IPS DF 6.9 (cell line): ENCODE results near the gene DLGAP1.

Experiments used
- DNase-seq: peaks from one replicate; pipeline ENCODE4 v3.0.0-alpha.2; 2013; ENCODE audit warnings: low read depth, low spot score
- H3K27ac ChIP-seq: one replicate; pipeline ENCODE4 v1.5.1; 2013; ENCODE audit warnings: low read length, control low read depth
- H3K27me3 ChIP-seq: 2 replicates; pipeline ENCODE4 v1.6.1; 2013; ENCODE audit warnings: mild to moderate bottlenecking, low read length; ENCODE audit not compliant: control insufficient read depth, insufficient read depth
- H3K36me3 ChIP-seq: 2 replicates; pipeline ENCODE4 v1.6.1; 2013; ENCODE audit warnings: low read length; ENCODE audit not compliant: control insufficient read depth, insufficient read depth
- H3K4me1 ChIP-seq: 2 replicates; pipeline ENCODE4 v1.6.1; 2013; ENCODE audit warnings: low read length; ENCODE audit not compliant: control insufficient read depth, insufficient read depth
- H3K4me3 ChIP-seq: 2 replicates; pipeline ENCODE4 v1.5.1; 2013; ENCODE audit warnings: mild to moderate bottlenecking, low read length
- H3K9me3 ChIP-seq: 2 replicates; pipeline ENCODE4 v1.6.1; 2013; ENCODE audit warnings: low read length, inconsistent platforms; ENCODE audit not compliant: control insufficient read depth, insufficient read depth
- WGBS: extraction: QIAGEN DNeasy Blood & Tissue Kit; methylation state at CpG from one replicate; pipeline ENCODE4 v1.1.7; 2013; ENCODE audit warnings: mixed read lengths, missing lambda C conversion rate; ENCODE audit not compliant: insufficient read length, insufficient coverage; 5-methylcytosine and 5-hydroxymethylcytosine counted together

DLGAP1 gene

GRCh38 chr18:3514312-3515216, 940.5 kb downstream of the DLGAP1 start:
- no peak overlapping the region for H3K27ac ChIP-seq

GRCh38 chr18:3513481-3513880, 941.6 kb downstream of the DLGAP1 start:
- Histone ChIP-seq H3K4me1 (no peaks in the 10 kb centered on the region), H3K27ac (no peak overlapping the region), H3K9me3 (no peaks in the 10 kb centered on the region), H3K36me3 (no peaks in the 10 kb centered on the region), H3K4me3 (no peak overlapping the region), H3K27me3 (no peaks in the 10 kb centered on the region)
- no peak for DNase-seq
- WGBS = no CpG with 5 or more reads among the region's 1 CpG

More at GRCh38 chr18:3514312-3515216, 940.5 kb downstream of the DLGAP1 start:
- Histone ChIP-seq H3K36me3 (no peaks in the 10 kb centered on the region), H3K9me3 (no peaks in the 10 kb centered on the region), H3K4me1 (no peaks in the 10 kb centered on the region), H3K4me3 (no peak overlapping the region), H3K27me3 (no peaks in the 10 kb centered on the region)
- no peak for DNase-seq
- no CpG with 5 or more reads among the region's 15 CpGs for WGBS

GRCh38 chr18:3511980-3512379, 943.1 kb downstream of the DLGAP1 start:
- no peaks in the 10 kb centered on the region for H3K9me3 ChIP-seq
- no peaks in the 10 kb centered on the region for H3K36me3 ChIP-seq
- H3K27ac ChIP-seq = no peak overlapping the region
- DNase-seq = no peak
- no peaks in the 10 kb centered on the region for H3K4me1 ChIP-seq
- WGBS = no CpG with 5 or more reads among the region's 2 CpGs
- H3K27me3 ChIP-seq = no peaks in the 10 kb centered on the region
- H3K4me3 ChIP-seq = no peak overlapping the region

GRCh38 chr18:3510896-3511295, 944.2 kb downstream of the DLGAP1 start:
- H3K36me3 ChIP-seq = no peaks in the 10 kb centered on the region
- H3K27me3 ChIP-seq = no peaks in the 10 kb centered on the region
- no peak for DNase-seq
- no peaks in the 10 kb centered on the region for H3K4me1 ChIP-seq
- no peak overlapping the region for H3K4me3 ChIP-seq
- no peaks in the 10 kb centered on the region for H3K9me3 ChIP-seq
- no peak overlapping the region for H3K27ac ChIP-seq
- WGBS = no CpG with 5 or more reads among the region's 4 CpGs

- H3K4me3 ChIP-seq = no peak overlapping the region
- no peaks in the 10 kb centered on the region for H3K27me3 ChIP-seq
- no peak overlapping the region for H3K27ac ChIP-seq
- no peaks in the 10 kb centered on the region for H3K36me3 ChIP-seq
- DNase-seq = no peak
- WGBS = no CpG with 5 or more reads among the region's 2 CpGs
- H3K9me3 ChIP-seq = no peaks in the 10 kb centered on the region
- H3K4me1 ChIP-seq = no peaks in the 10 kb centered on the region
Measured at GRCh38 chr18:3510024-3510423, 945.1 kb downstream of the DLGAP1 start.

GRCh38 chr18:3508576-3509549, 946.2 kb downstream of the DLGAP1 start:
- no peaks in the 10 kb centered on the region for H3K36me3 ChIP-seq
- no peak overlapping the region for H3K27ac ChIP-seq
- H3K4me1 ChIP-seq = no peaks in the 10 kb centered on the region
- no CpG with 5 or more reads among the region's 17 CpGs for WGBS
- H3K4me3 ChIP-seq = no peak overlapping the region
- no peaks in the 10 kb centered on the region for H3K9me3 ChIP-seq
- DNase-seq = no peak
- no peaks in the 10 kb centered on the region for H3K27me3 ChIP-seq

- H3K4me1 ChIP-seq = peaks cover 4% of the 10 kb centered on the region
- H3K9me3 ChIP-seq = no peaks in the 10 kb centered on the region
- no peaks in the 10 kb centered on the region for H3K36me3 ChIP-seq
- no peak for DNase-seq
- no peak overlapping the region for H3K27ac ChIP-seq
- no CpG with 5 or more reads among the region's 5 CpGs for WGBS
- H3K4me3 ChIP-seq = no peak overlapping the region
- H3K27me3 ChIP-seq = no peaks in the 10 kb centered on the region
Measured at GRCh38 chr18:3504637-3505036, 950.5 kb downstream of the DLGAP1 start.

- no peak for DNase-seq
- Histone ChIP-seq H3K4me3 (no peak overlapping the region), H3K36me3 (no peaks in the 10 kb centered on the region), H3K9me3 (no peaks in the 10 kb centered on the region), H3K4me1 (peaks cover 5% of the 10 kb centered on the region), H3K27ac (no peak overlapping the region), H3K27me3 (no peaks in the 10 kb centered on the region; the same call in 1 of the 2 replicates)
- no CpG with 5 or more reads among the region's 4 CpGs for WGBS
Measured at GRCh38 chr18:3502650-3503049, 952.5 kb downstream of the DLGAP1 start.

GRCh38 chr18:3500016-3500415, 955.1 kb downstream of the DLGAP1 start:
- no peak overlapping the region for H3K27ac ChIP-seq
- no peaks in the 10 kb centered on the region for H3K9me3 ChIP-seq
- no peaks in the 10 kb centered on the region; the same call in 1 of the 2 replicates for H3K27me3 ChIP-seq
- H3K4me3 ChIP-seq = no peak overlapping the region
- H3K4me1 ChIP-seq = peaks cover 5% of the 10 kb centered on the region
- no peak for DNase-seq
- WGBS = no CpG with 5 or more reads among the region's 5 CpGs
- H3K36me3 ChIP-seq = no peaks in the 10 kb centered on the region

- no peaks in the 10 kb centered on the region; the same call in 1 of the 2 replicates for H3K27me3 ChIP-seq
- no peak for DNase-seq
- H3K4me3 ChIP-seq = peak overlapping the region; percentile 13; the same call in 1 of the 2 replicates
- no CpG with 5 or more reads among the region's 10 CpGs for WGBS
- H3K4me1 ChIP-seq = peaks cover 5% of the 10 kb centered on the region
- H3K9me3 ChIP-seq = no peaks in the 10 kb centered on the region
- no peaks in the 10 kb centered on the region for H3K36me3 ChIP-seq
- H3K27ac ChIP-seq = no peak overlapping the region
Measured at GRCh38 chr18:3499501-3499900, 955.6 kb downstream of the DLGAP1 start.
